Gastroesophageal sphincter (tissue), 4 donors: Measurements from ENCODE around the gene RPTOR. TPM values are rescaled to one million over a fixed set of nuclear protein-coding genes. Genes with fewer than 3 reads are reported as not detected.

Source experiments
- ATAC-seq: fragments of 150-250 bp; one replicate; pipeline ENCODE4 v1.9.1; 2016; ENCODE audit warnings: mild to moderate bottlenecking, moderate library complexity
- H3K27ac ChIP-seq, 4 donors: fragments of 200-600 bp; sonication (generic) in 3 of 4; 1 replicate in 3 of 4; 2 replicates in 1 of 4; pipeline ENCODE4 v1.5.1; 2016 to 2019
- H3K27me3 ChIP-seq: fragments of 200-600 bp; sonication (generic); one replicate; pipeline ENCODE4 v1.5.1; 2019
- H3K36me3 ChIP-seq, 2 donors: fragments of 200-600 bp; sonication (generic); one replicate each; pipeline ENCODE4 v1.5.1; 2019; ENCODE audit warnings: control low read depth in 1 of 2
- H3K4me1 ChIP-seq, 3 donors: fragments of 200-600 bp; sonication (generic); 1 replicate in 2 of 3; 2 replicates in 1 of 3; pipeline ENCODE4 v1.5.1; 2016 to 2019; ENCODE audit warnings: control low read depth in 2 of 3
- H3K4me3 ChIP-seq, 2 donors: fragments of 200-600 bp; sonication (generic); one replicate each; pipeline ENCODE4 v1.5.1; 2019; ENCODE audit warnings: mild to moderate bottlenecking in 1 of 2, moderate library complexity in 1 of 2
- H3K9me3 ChIP-seq, 3 donors: fragments of 200-600 bp; sonication (generic); one replicate each; pipeline ENCODE4 v1.5.1; 2017 to 2019; ENCODE audit warnings: control low read depth in 2 of 3
- CTCF ChIP-seq, 4 experiments: fragments of 200-600 bp in 2 of 4; fragments of 450-650 bp in 2 of 4; sonication (generic) in 1 of 4; IDR thresholded peaks; one replicate each; pipeline ENCODE4 v1.5.1; 2017 to 2019; ENCODE audit warnings: antibody characterized with exemption in 4 of 4, mild to moderate bottlenecking in 2 of 4, moderate library complexity in 2 of 4
- EP300 ChIP-seq: sonication (generic); formaldehyde crosslinking; IDR thresholded peaks from one replicate; pipeline ENCODE4 v1.6.1; 2017; ENCODE audit warnings: antibody characterized with exemption, mild to moderate bottlenecking
- POLR2A ChIP-seq, 2 donors: fragments of 450-650 bp; IDR thresholded peaks; one replicate each; pipeline ENCODE4 v1.6.1; 2017; ENCODE audit warnings: antibody characterized with exemption in 2 of 2, mild to moderate bottlenecking in 2 of 2, moderate library complexity in 1 of 2
- POLR2AphosphoS5 ChIP-seq: sonication (generic); formaldehyde crosslinking; IDR thresholded peaks from one replicate; pipeline ENCODE4 v1.6.1; 2017; ENCODE audit warnings: antibody characterized with exemption
- WGBS, 2 donors: methylation state at CpG; one replicate each; pipeline ENCODE4 v1.1.5; 2018; ENCODE audit warnings: low coverage in 1 of 2; 5-methylcytosine and 5-hydroxymethylcytosine counted together
- total RNA-seq, 4 donors: library from RNA; depleted of rRNA; stranded (reverse); fragments of >200 nt; gene quantifications; one replicate each; pipeline ENCODE4 v1.1.0, GENCODE V29; 2016

RPTOR gene
- total RNA-seq, 4 donors from 2014 or later = 25.7 to 56.8 (median 39.7) TPM

- Histone ChIP-seq H3K4me3 (no peak overlapping the region), H3K27me3 (no peaks in the 10 kb centered on the region), H3K4me1 (no peaks in the 10 kb centered on the region), H3K9me3 (peaks cover 0 to 9% (median 0%) of the 10 kb centered on the region in 3 donors), H3K27ac (no peak overlapping the region), H3K36me3 (peaks cover 0 to 7% of the 10 kb centered on the region in 2 donors)
- no peak for ATAC-seq
- TF ChIP-seq CTCF (IDR thresholded peaks at IDR 0.05) (no peak), EP300 (no peak), POLR2A (IDR thresholded peaks at IDR 0.05) (no peak), POLR2AphosphoS5 (no peak)
- WGBS, 2 donors = 87 to 89% methylated on average over 5 to 10 of the region's 15 CpGs
Measured at GRCh38 chr17:80804466-80804865, 259.8 kb downstream of the RPTOR start.

- no peak for TF ChIP-seq POLR2AphosphoS5
- TF ChIP-seq CTCF (IDR thresholded peaks at IDR 0.05) = no peak
- Histone ChIP-seq H3K4me1 (no peaks in the 10 kb centered on the region), H3K27ac (no peak overlapping the region), H3K9me3 (peaks cover 0 to 9% (median 0%) of the 10 kb centered on the region in 3 donors), H3K4me3 (no peak overlapping the region), H3K27me3 (no peaks in the 10 kb centered on the region), H3K36me3 (peaks cover 0 to 7% of the 10 kb centered on the region in 2 donors)
- 75 to 77% methylated on average over 5 to 13 of the region's 15 CpGs for WGBS, 2 donors
- ATAC-seq = no peak
Measured at GRCh38 chr17:80805032-80805751, 260.6 kb downstream of the RPTOR start.

DNA sequence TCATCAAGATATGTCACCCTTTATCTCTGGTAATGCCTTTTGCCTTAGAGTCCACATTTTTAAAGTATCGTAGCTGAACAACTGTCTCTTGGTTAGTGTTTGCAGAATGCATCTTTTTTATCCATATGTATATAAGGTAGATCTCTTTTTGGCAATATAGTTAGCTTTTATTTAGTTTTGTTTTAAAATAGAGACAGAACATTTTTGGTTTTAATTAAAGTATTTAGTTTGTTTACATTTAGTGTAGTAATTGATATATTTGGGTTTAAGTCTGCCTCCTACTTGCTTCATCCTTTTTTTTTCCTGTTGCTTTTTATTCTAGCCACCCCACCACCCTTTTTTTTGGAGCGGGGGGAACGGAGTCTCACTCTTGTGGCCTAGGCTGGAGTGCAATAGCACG lies 262.4 kb downstream of the RPTOR start:
- H3K4me1 ChIP-seq = no peaks in the 10 kb centered on the region
- no peak for ATAC-seq
- TF ChIP-seq EP300 (no peak), POLR2AphosphoS5 (no peak), CTCF (IDR thresholded peaks at IDR 0.05) (no peak)
- H3K9me3 ChIP-seq = peaks cover 0 to 9% (median 0%) of the 10 kb centered on the region in 3 donors
- H3K27me3 ChIP-seq = no peaks in the 10 kb centered on the region
- peaks cover 0 to 14% of the 10 kb centered on the region in 2 donors for H3K36me3 ChIP-seq
- H3K4me3 ChIP-seq = no peak overlapping the region
- H3K27ac ChIP-seq = no peak overlapping the region
- WGBS, 2 donors = 89 to 98% methylated on average over 3 to 4 of the region's 4 CpGs

DNA sequence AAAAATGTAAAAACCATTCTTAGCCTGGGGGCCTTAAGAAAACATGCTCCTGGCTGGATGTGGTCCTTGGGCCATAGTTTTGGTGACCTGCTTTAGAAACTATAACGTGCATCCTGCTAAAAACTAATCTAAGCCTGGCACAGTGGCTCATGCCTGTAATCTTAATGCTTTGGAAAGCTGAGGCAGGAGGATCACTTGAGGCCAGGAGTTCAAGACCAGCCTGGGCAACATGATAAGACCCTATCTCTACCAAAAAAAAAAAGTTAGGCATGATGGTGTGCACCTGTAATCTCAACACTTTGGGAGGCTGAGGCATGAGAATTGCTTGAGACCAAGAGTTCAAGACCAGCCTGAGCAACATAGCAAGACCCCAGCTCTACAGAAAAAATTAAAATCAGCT lies 263.2 kb downstream of the RPTOR start:
- WGBS, 2 donors = 83% methylated on average over 1 of the region's 1 CpG; no CpG with 5 or more reads in 1 of the 2 donors
- Histone ChIP-seq H3K36me3 (peaks cover 0 to 21% of the 10 kb centered on the region in 2 donors), H3K4me3 (no peak overlapping the region), H3K27me3 (no peaks in the 10 kb centered on the region), H3K4me1 (no peaks in the 10 kb centered on the region), H3K9me3 (peaks cover 0 to 9% (median 0%) of the 10 kb centered on the region in 3 donors), H3K27ac (no peak overlapping the region)
- no peak for TF ChIP-seq CTCF (IDR thresholded peaks at IDR 0.05)
- no peak for TF ChIP-seq POLR2AphosphoS5
- TF ChIP-seq POLR2A (IDR thresholded peaks at IDR 0.05) = no peak
- TF ChIP-seq EP300 = no peak
- no peak for ATAC-seq
